Naive thymus-derived CD4-positive, alpha-beta T cell (primary cell): ENCODE measurements around the gene DHCR24. TPM values are rescaled to one million over a fixed set of nuclear protein-coding genes. Genes with fewer than 3 reads are reported as not detected.

Experiments
- ATAC-seq: fragments of 150-1000 bp; cut with Tn5 transposase; 2 replicates; pipeline ENCODE4 v1.10.0; 2021; ENCODE audit warnings: mild to moderate bottlenecking, moderate library complexity
- CTCF ChIA-PET: fragments of 350-600 bp; sonication (Branson Sonifier 250); formaldehyde crosslinking; loops from one replicate; lab custom pipeline; 2021; ENCODE audit warnings: antibody characterized with exemption; lab: Charles Lee
- POLR2A ChIA-PET: fragments of 350-600 bp; sonication (Branson Sonifier 250); formaldehyde crosslinking; loops from one replicate; lab custom pipeline; 2021; ENCODE audit warnings: antibody characterized with exemption, inconsistent platforms; lab: Charles Lee
- DNase-seq, 9 donors: peaks; one replicate each; pipeline versions ENCODE4 v3.0.0 to v3.0.0-alpha.2; 2020 to 2022; ENCODE audit warnings: mixed read lengths in 1 of 9
- H3K27ac ChIP-seq: one replicate; pipeline ENCODE4 v1.7.0; 2013; ENCODE audit warnings: mild to moderate bottlenecking, low read depth, low read length, moderate library complexity
- H3K27me3 ChIP-seq, 2 donors: one replicate each; pipeline ENCODE4 v1.7.0; 2013; ENCODE audit warnings: low read length in 2 of 2, mild to moderate bottlenecking in 2 of 2, moderate library complexity in 2 of 2; ENCODE audit not compliant: control insufficient read depth in 2 of 2, insufficient read depth in 2 of 2
- H3K36me3 ChIP-seq, 3 experiments: 1 replicate in 2 of 3; 2 replicates in 1 of 3; pipeline ENCODE4 v1.7.0; 2013; ENCODE audit warnings: low read length in 3 of 3, mild to moderate bottlenecking in 3 of 3, moderate library complexity in 1 of 3; ENCODE audit not compliant: insufficient read depth in 3 of 3, control insufficient read depth in 2 of 3
- H3K4me1 ChIP-seq, 2 donors: one replicate each; pipeline ENCODE4 v1.7.0; 2013; ENCODE audit warnings: low read length in 2 of 2, mild to moderate bottlenecking in 2 of 2, moderate library complexity in 1 of 2; ENCODE audit not compliant: control insufficient read depth in 2 of 2, insufficient read depth in 2 of 2
- H3K4me3 ChIP-seq: 2 replicates; pipeline ENCODE4 v1.7.0; 2013; ENCODE audit warnings: mild to moderate bottlenecking, low read length
- H3K9me3 ChIP-seq, 3 experiments: 1 replicate in 2 of 3; 2 replicates in 1 of 3; pipeline ENCODE4 v1.7.0; 2013; ENCODE audit warnings: low read length in 3 of 3; ENCODE audit not compliant: control insufficient read depth in 2 of 3
- H3K27ac Mint-ChIP-seq, 9 donors: one replicate each; pipeline ENCODE4 v1.8.0; 2020 to 2022; ENCODE audit warnings: mixed read lengths in 9 of 9, mild to moderate bottlenecking in 8 of 9, moderate library complexity in 5 of 9, inconsistent platforms in 2 of 9
- H3K27me3 Mint-ChIP-seq, 5 donors: one replicate each; pipeline ENCODE4 v1.8.0; 2021 to 2022; ENCODE audit warnings: mixed read lengths in 5 of 5, mild to moderate bottlenecking in 1 of 5
- H3K36me3 Mint-ChIP-seq, 5 donors: one replicate each; pipeline ENCODE4 v1.8.0; 2020 to 2022; ENCODE audit warnings: mixed read lengths in 5 of 5, mild to moderate bottlenecking in 3 of 5, inconsistent platforms in 1 of 5
- H3K4me1 Mint-ChIP-seq, 7 donors: one replicate each; pipeline ENCODE4 v1.8.0; 2020 to 2022; ENCODE audit warnings: mixed read lengths in 7 of 7, mild to moderate bottlenecking in 3 of 7, inconsistent platforms in 1 of 7
- H3K4me3 Mint-ChIP-seq, 10 donors: one replicate each; pipeline ENCODE4 v1.8.0; 2020 to 2022; ENCODE audit warnings: mild to moderate bottlenecking in 10 of 10, mixed read lengths in 10 of 10, moderate library complexity in 6 of 10, inconsistent platforms in 2 of 10
- H3K9me3 Mint-ChIP-seq, 11 donors: one replicate each; pipeline ENCODE4 v1.8.0; 2020 to 2022; ENCODE audit warnings: mixed read lengths in 11 of 11, mild to moderate bottlenecking in 4 of 11, inconsistent platforms in 1 of 11, moderate library complexity in 1 of 11
- intact Hi-C, 2 donors: fragments of 100-400 bp; cut with micrococcal nuclease; formaldehyde crosslinking; loops; one replicate each; pipeline ENCODE4 v1.15.1; 2023
- polyA plus RNA-seq, 2 donors: library from polyadenylated mRNA; unstranded; fragments of 300-500 nt; fragmentation: Illumina TruSeq; gene quantifications; one replicate each; pipeline ENCODE4 v1.2.3, GENCODE V29; 2021
- total RNA-seq, 6 experiments: library from RNA in 5 of 6; stranded (reverse) in 5 of 6; gene quantifications; 1 replicate in 5 of 6; 2 replicates in 1 of 6; pipeline ENCODE4 v1.2.3 and lab custom pipeline; 2021 to 2026

DHCR24 gene
- total and polyA plus RNA-seq, 7 experiments from 2014 or later, result 2.7 to 103 (median 8.3) TPM

GRCh38 chr1:54861070-54861761, 25.8 kb downstream of the DHCR24 start:
- Mint-ChIP-seq H3K27ac (no peak overlapping the region), H3K27me3 (no peaks in the 10 kb centered on the region), H3K4me1 (peaks cover 0 to 13% (median 0%) of the 10 kb centered on the region in 7 donors), H3K4me3 (no peak overlapping the region), H3K36me3 (peaks cover 4 to 46% (median 24%) of the 10 kb centered on the region in 5 donors), H3K9me3 (no peaks in the 10 kb centered on the region)
- H3K4me3 ChIP-seq, result no peak overlapping the region
- no peaks in the 10 kb centered on the region for H3K9me3 ChIP-seq
- H3K4me1 ChIP-seq, result no peaks in the 10 kb centered on the region
- peaks cover 0 to 11% (median 0%) of the 10 kb centered on the region in 3 experiments for H3K36me3 ChIP-seq
- ChIA-PET POLR2A (no interaction called here), CTCF (no interaction called here)
- ATAC-seq, result peak; percentile 36
- no peaks in the 10 kb centered on the region for H3K27me3 ChIP-seq
- intact Hi-C loops, result no loop called here
- DNase-seq, result no peak
- H3K27ac ChIP-seq, result no peak overlapping the region

GRCh38 chr1:54859700-54860391, 27.1 kb downstream of the DHCR24 start:
- peaks cover 4 to 46% (median 21%) of the 10 kb centered on the region in 5 donors for H3K36me3 Mint-ChIP-seq
- no peak overlapping the region for H3K4me3 Mint-ChIP-seq
- Histone ChIP-seq H3K9me3 (no peaks in the 10 kb centered on the region), H3K27me3 (no peaks in the 10 kb centered on the region), H3K36me3 (peaks cover 0 to 4% (median 0%) of the 10 kb centered on the region in 3 experiments), H3K4me1 (no peaks in the 10 kb centered on the region), H3K4me3 (no peak overlapping the region), H3K27ac (no peak overlapping the region)
- intact Hi-C loops, result no loop called here
- peak; percentile 39 for ATAC-seq
- ChIA-PET POLR2A (no interaction called here), CTCF (no interaction called here)
- peaks cover 0 to 13% (median 0%) of the 10 kb centered on the region in 7 donors for H3K4me1 Mint-ChIP-seq
- no peaks in the 10 kb centered on the region for H3K9me3 Mint-ChIP-seq
- no peak for DNase-seq
- no peaks in the 10 kb centered on the region for H3K27me3 Mint-ChIP-seq
- H3K27ac Mint-ChIP-seq, result no peak overlapping the region

GRCh38 chr1:54857746-54858561, 29.0 kb downstream of the DHCR24 start:
- intact Hi-C loops, result no loop called here
- Histone ChIP-seq H3K27ac (no peak overlapping the region), H3K27me3 (no peaks in the 10 kb centered on the region), H3K4me1 (no peaks in the 10 kb centered on the region), H3K36me3 (peaks cover 0 to 6% (median 0%) of the 10 kb centered on the region in 3 experiments), H3K9me3 (no peaks in the 10 kb centered on the region), H3K4me3 (no peak overlapping the region)
- ChIA-PET CTCF (interaction anchor here (0.6 kb wide), 1 partner anchor 126 kb away, joined by 3 read pairs; no protein-coding TSS in a partner anchor), POLR2A (no interaction called here)
- Mint-ChIP-seq H3K27me3 (no peaks in the 10 kb centered on the region), H3K36me3 (peaks cover 0 to 46% (median 14%) of the 10 kb centered on the region in 5 donors), H3K4me1 (peaks cover 0 to 13% (median 0%) of the 10 kb centered on the region in 7 donors), H3K9me3 (no peaks in the 10 kb centered on the region), H3K4me3 (no peak overlapping the region), H3K27ac (no peak overlapping the region)
- ATAC-seq, result no peak
- no peak for DNase-seq

GRCh38 chr1:54857141-54857540, 29.9 kb downstream of the DHCR24 start:
- CTCF ChIA-PET, result interaction anchor here (0.6 kb wide), 1 partner anchor 126 kb away, joined by 3 read pairs; no protein-coding TSS in a partner anchor
- no peaks in the 10 kb centered on the region for H3K27me3 Mint-ChIP-seq
- intact Hi-C loops, result no loop called here
- no peak overlapping the region for H3K27ac ChIP-seq
- no peak overlapping the region for H3K4me3 ChIP-seq
- no peaks in the 10 kb centered on the region for H3K4me1 ChIP-seq
- H3K27me3 ChIP-seq, result no peaks in the 10 kb centered on the region
- no peaks in the 10 kb centered on the region for H3K9me3 ChIP-seq
- no peak overlapping the region for H3K4me3 Mint-ChIP-seq
- peaks cover 0 to 14% (median 0%) of the 10 kb centered on the region in 3 experiments for H3K36me3 ChIP-seq
- no peaks in the 10 kb centered on the region for H3K9me3 Mint-ChIP-seq
- H3K27ac Mint-ChIP-seq, result no peak overlapping the region
- no peak for ATAC-seq
- DNase-seq, result no peak
- H3K36me3 Mint-ChIP-seq, result peaks cover 0 to 51% (median 10%) of the 10 kb centered on the region in 5 donors
- peaks cover 0 to 11% (median 0%) of the 10 kb centered on the region in 7 donors for H3K4me1 Mint-ChIP-seq
- POLR2A ChIA-PET, result no interaction called here

GRCh38 chr1:54854381-54855020, 32.5 kb downstream of the DHCR24 start:
- intact Hi-C loops, result no loop called here
- no peaks in the 10 kb centered on the region for H3K27me3 Mint-ChIP-seq
- DNase-seq (no peak), ATAC-seq (no peak)
- Histone ChIP-seq H3K4me1 (no peaks in the 10 kb centered on the region), H3K27me3 (no peaks in the 10 kb centered on the region), H3K9me3 (no peaks in the 10 kb centered on the region), H3K4me3 (no peak overlapping the region), H3K36me3 (peaks cover 0 to 37% (median 0%) of the 10 kb centered on the region in 3 experiments), H3K27ac (no peak overlapping the region)
- peaks cover 0 to 3% (median 0%) of the 10 kb centered on the region in 7 donors for H3K4me1 Mint-ChIP-seq
- peaks cover 0 to 54% (median 4%) of the 10 kb centered on the region in 5 donors for H3K36me3 Mint-ChIP-seq
- POLR2A ChIA-PET, result no interaction called here
- no peaks in the 10 kb centered on the region for H3K9me3 Mint-ChIP-seq
- no peak overlapping the region for H3K4me3 Mint-ChIP-seq
- CTCF ChIA-PET, result no interaction called here
- H3K27ac Mint-ChIP-seq, result no peak overlapping the region

GRCh38 chr1:54853793-54854370, 33.1 kb downstream of the DHCR24 start:
- no peak overlapping the region for H3K27ac ChIP-seq
- no peak overlapping the region for H3K4me3 ChIP-seq
- peaks cover 0 to 37% (median 0%) of the 10 kb centered on the region in 3 experiments for H3K36me3 ChIP-seq
- H3K9me3 Mint-ChIP-seq, result no peaks in the 10 kb centered on the region
- peaks cover 0 to 3% (median 0%) of the 10 kb centered on the region in 7 donors for H3K4me1 Mint-ChIP-seq
- H3K27ac Mint-ChIP-seq, result no peak overlapping the region
- peaks cover 0 to 55% (median 6%) of the 10 kb centered on the region in 5 donors for H3K36me3 Mint-ChIP-seq
- DNase-seq (no peak), ATAC-seq (no peak)
- ChIA-PET CTCF (no interaction called here), POLR2A (no interaction called here)
- H3K4me1 ChIP-seq, result no peaks in the 10 kb centered on the region
- intact Hi-C loops, result no loop called here
- H3K27me3 ChIP-seq, result no peaks in the 10 kb centered on the region
- no peaks in the 10 kb centered on the region for H3K27me3 Mint-ChIP-seq
- no peak overlapping the region for H3K4me3 Mint-ChIP-seq
- H3K9me3 ChIP-seq, result no peaks in the 10 kb centered on the region
